Natural killer cell treated with Interleukin-12 subunit alpha and Interleukin-12 subunit beta and Interleukin-15 and Interleukin-18, amount 100 ng/mL, for 72 hours (primary cell): ENCODE measurements around the gene PGS1. TPM values are rescaled to one million over a fixed set of nuclear protein-coding genes. Genes with fewer than 3 reads are reported as not detected.

Experiments
- ATAC-seq, 2 donors: fragments of 150-1000 bp; cut with Tn5 transposase in 1 of 2; sonication (Bioruptor Pico), chemical (Tn5 transposase) in 1 of 2; 2 replicates each; pipeline ENCODE4 v1.10.0; 2021
- DNase-seq: peaks from one replicate; pipeline ENCODE4 v3.0.0; 2022; ENCODE audit warnings: low spot score
- H3K27ac Mint-ChIP-seq, 2 donors: 1 replicate in 1 of 2; 2 replicates in 1 of 2; pipeline ENCODE4 v1.8.0; 2022; ENCODE audit warnings: mixed read lengths in 2 of 2, mild to moderate bottlenecking in 1 of 2, moderate library complexity in 1 of 2
- H3K27me3 Mint-ChIP-seq, 2 donors: 1 replicate in 1 of 2; 2 replicates in 1 of 2; pipeline ENCODE4 v1.8.0; 2022; ENCODE audit warnings: mixed read lengths in 2 of 2
- H3K36me3 Mint-ChIP-seq: one replicate; pipeline ENCODE4 v1.8.0; 2022; ENCODE audit warnings: mixed read lengths
- H3K4me1 Mint-ChIP-seq, 2 donors: 1 replicate in 1 of 2; 2 replicates in 1 of 2; pipeline ENCODE4 v1.8.0; 2022; ENCODE audit warnings: low read depth in 2 of 2, mixed read lengths in 2 of 2, mild to moderate bottlenecking in 1 of 2
- H3K4me3 Mint-ChIP-seq: one replicate; pipeline ENCODE4 v1.8.0; 2022; ENCODE audit warnings: mixed read lengths
- H3K9me3 Mint-ChIP-seq: 2 replicates; pipeline ENCODE4 v1.8.0; 2022; ENCODE audit warnings: mixed read lengths
- total RNA-seq, 2 donors: library from RNA; stranded (reverse); gene quantifications; one replicate each; pipeline ENCODE4 v1.2.3, GENCODE V29; 2022

The PGS1 gene
- total RNA-seq, 2 donors from 2014 or later: 83.0 to 139 TPM

DNA sequence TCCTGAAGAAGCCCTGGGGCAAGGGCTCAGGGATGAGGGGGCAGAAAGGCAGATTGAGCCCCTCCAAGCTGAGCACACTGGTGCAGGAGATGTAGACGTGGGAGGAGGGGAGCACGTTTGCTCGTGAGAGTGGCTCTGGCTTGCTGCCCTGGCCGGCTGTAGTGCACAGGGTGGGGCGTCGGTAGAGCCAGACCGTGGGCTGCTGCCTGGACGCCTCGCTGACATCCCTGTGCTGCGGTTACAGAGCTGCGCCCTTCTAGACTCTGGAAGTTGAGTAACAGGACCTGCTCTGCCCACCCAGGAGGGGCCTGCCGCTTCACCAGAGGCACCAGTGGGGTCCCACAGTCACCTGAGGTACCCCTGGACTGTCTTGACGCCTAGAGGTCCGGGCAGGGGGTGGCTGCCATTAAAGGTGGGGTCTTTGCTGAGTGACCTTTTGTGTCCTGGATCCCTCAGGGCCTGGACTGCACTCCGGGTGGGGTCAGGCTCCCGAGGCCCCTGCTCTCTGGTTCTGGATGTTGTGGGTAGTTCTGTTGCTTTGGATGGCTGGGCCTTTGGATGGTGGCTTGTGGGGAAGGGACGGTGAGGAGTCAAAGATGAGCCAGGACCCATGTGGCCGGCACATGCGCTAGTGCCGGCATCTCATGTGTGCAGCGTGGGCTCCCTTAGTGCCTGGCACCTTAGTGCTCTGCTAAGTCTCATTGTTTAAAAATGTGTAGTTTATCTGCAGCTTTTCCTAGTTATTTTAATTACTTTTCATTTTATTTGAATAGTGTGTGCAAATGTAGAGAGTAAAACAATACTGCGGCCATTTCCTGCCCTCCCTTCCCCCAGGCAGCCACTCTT is 41.7 kb downstream of the PGS1 start:
- Mint-ChIP-seq H3K27ac (peak overlapping the region; percentile 23 to 50), H3K27me3 (no peaks in the 10 kb centered on the region), H3K9me3 (no peaks in the 10 kb centered on the region), H3K4me1 (peaks cover 30 to 40% of the 10 kb centered on the region in 2 donors), H3K4me3 (peak overlapping the region; percentile 17), H3K36me3 (peaks cover 14% of the 10 kb centered on the region)
- DNase-seq: no peak
- no peak for ATAC-seq

DNA sequence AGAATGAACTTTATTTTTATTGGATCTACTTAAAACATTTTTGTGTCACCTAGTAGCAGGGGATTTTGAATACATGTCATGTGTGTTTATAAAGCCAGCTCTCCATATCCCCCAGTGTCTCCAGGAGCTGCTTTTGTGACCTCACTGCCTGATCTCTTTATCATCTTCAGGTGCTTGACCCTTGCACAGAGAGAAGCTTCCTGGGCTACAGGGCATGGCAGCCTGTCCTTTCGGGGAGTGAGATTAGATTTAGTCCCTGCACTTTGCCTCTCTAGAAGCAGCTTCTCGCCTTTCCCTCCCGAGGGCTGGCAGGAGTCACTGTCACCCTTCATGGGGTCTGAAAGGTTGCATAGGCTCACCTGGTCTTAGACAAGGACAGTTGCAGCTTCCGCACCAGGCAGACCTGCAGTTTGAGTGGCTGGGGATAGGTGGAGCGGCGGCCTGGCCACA is 42.7 kb downstream of the PGS1 start:
- peak overlapping the region; percentile 23 to 50 for H3K27ac Mint-ChIP-seq
- no peaks in the 10 kb centered on the region for H3K9me3 Mint-ChIP-seq
- peak overlapping the region; percentile 17 for H3K4me3 Mint-ChIP-seq
- DNase-seq (no peak), ATAC-seq (no peak)
- peaks cover 29 to 34% of the 10 kb centered on the region in 2 donors for H3K4me1 Mint-ChIP-seq
- no peaks in the 10 kb centered on the region for H3K27me3 Mint-ChIP-seq
- peaks cover 14% of the 10 kb centered on the region for H3K36me3 Mint-ChIP-seq

DNA sequence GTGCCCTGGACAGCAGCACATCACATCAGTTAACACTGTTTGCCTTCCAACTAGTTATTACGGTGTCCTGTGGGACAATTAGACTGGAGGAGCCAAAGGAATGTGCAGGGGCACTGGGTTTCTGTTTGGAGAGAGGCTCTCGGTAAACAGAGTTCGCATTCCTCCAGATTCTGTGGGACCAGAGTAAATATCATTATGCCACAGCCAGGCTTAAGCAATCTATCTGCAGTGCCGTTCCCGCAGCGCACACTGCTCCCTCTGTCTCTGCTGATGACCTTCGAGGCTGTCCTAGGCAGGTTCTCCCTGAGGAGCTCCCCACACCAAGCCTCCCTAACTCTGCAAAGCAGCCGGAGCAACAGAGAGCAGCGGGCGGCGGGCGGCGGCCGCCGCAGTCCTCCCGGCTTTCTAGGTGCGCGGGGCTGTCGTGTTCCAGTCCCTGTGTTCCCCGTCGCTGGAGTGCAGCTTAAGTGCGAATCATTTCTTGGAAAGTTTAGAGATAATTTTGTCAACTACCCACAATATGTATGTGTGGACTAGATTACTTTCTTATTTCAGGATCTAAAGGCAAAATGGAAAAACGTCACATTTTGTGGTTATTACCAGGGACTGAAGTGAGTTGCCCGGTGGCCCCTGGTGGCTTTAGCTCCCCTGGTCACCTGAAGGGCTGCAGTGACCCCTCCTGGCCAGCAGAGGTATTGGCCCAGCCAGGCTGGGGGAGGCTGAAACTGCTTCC is 43.3 kb downstream of the PGS1 start:
- peak; percentile 83 to 86 for ATAC-seq
- Mint-ChIP-seq H3K4me1 (peaks cover 26 to 30% of the 10 kb centered on the region in 2 donors), H3K36me3 (peaks cover 14% of the 10 kb centered on the region), H3K9me3 (no peaks in the 10 kb centered on the region), H3K27me3 (no peaks in the 10 kb centered on the region), H3K4me3 (no peak overlapping the region), H3K27ac (peak overlapping the region; percentile 23 to 50)
- DNase-seq: peak; percentile 87

DNA sequence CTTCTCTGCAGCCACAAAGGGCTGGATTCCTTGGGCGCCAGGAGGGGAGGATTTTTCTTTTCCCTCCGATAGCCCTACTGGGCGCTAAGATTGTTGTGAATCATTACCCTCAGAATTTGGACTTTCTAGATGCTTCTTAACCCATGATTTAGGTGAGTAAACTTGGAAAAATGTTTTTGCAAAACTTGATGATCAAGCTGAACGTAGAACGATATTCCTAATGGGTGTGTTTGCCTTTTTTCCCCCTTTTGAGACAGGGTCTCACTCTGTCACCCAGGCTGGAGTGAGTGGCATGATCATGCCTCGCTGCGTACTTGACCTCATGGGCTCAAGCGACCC is 43.8 kb downstream of the PGS1 start:
- H3K27ac Mint-ChIP-seq: peak overlapping the region; percentile 23 to 50
- no peak overlapping the region for H3K4me3 Mint-ChIP-seq
- ATAC-seq (no peak), DNase-seq (no peak)
- H3K9me3 Mint-ChIP-seq: no peaks in the 10 kb centered on the region
- H3K27me3 Mint-ChIP-seq: no peaks in the 10 kb centered on the region
- H3K36me3 Mint-ChIP-seq: peaks cover 14% of the 10 kb centered on the region
- peaks cover 21 to 24% of the 10 kb centered on the region in 2 donors for H3K4me1 Mint-ChIP-seq

DNA sequence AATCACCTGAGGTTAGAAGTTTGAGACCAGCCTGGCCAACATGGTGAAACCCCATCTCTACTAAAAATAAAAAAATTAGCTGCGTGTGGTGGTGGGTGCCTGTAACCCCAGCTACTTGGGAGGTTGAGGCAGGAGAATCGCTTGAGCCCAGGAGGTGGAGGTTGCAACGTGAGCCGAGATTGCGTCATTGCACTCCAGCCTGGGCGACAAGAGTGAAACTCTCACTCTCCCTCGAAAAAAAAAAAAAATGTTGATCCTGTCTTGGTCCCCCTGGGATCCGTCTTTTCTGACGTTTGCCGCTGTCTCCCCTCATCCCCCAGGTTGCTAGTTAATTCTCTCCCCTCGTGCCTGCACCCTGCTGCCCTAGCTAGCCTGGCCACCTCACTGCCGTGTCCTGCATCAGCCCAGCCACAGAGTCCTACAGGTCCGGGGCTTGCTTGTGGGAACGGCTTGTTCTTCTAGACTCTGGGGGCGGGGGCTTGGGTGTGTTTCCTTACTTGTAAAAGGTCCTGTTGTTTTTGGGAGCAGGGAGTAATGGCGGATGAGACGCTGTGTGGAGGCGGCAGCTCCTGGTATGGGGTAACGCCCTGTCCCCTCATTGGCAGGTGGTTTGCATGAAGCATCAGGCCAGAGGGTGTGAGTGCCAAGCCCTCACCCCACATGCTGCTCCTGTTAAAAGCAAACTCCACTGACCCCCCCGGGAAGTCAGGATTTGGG is 44.6 kb downstream of the PGS1 start:
- Mint-ChIP-seq H3K27ac (no peak overlapping the region), H3K27me3 (no peaks in the 10 kb centered on the region), H3K4me3 (no peak overlapping the region), H3K4me1 (peaks cover 16 to 19% of the 10 kb centered on the region in 2 donors), H3K36me3 (peaks cover 14% of the 10 kb centered on the region), H3K9me3 (no peaks in the 10 kb centered on the region)
- ATAC-seq (no peak), DNase-seq (no peak)

DNA sequence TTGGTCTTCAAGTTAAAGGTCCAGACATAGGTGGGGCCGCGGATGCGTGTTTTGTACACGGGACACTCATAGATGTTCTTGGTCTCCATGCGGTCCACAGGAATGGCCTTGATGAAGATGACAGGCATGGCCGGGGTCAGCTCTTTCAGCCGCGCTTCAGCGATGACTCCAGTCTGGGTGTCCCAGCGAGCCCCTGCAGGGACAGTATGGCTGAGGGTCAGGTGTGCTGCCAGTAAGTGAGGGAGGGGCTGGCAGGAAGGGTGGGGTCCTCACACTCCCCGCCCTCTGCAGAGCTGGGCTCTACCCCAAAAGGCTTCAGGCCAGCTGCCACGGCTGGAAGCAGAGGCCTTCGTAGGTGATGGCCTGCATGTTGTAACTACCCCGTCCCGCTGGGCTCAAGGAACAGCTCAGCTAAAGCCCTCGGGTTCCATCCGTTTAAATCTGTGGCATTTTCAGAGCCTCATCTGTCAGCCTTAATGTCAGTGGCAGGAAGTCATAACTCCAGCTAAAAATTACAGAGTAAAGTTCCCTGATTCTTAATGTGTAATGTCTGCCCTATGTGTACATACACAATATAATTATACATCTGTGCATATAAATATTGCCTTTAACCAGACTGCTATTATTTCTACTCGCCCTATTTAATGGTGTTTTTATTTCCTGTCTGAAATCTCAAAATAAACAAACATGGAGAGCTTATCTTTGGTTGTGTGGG is 45.7 kb downstream of the PGS1 start:
- H3K9me3 Mint-ChIP-seq: no peaks in the 10 kb centered on the region
- ATAC-seq (no peak), DNase-seq (no peak)
- H3K27me3 Mint-ChIP-seq: no peaks in the 10 kb centered on the region
- no peak overlapping the region for H3K27ac Mint-ChIP-seq
- H3K36me3 Mint-ChIP-seq: peaks cover 9% of the 10 kb centered on the region
- peaks cover 16 to 21% of the 10 kb centered on the region in 2 donors for H3K4me1 Mint-ChIP-seq
- H3K4me3 Mint-ChIP-seq: no peak overlapping the region

DNA sequence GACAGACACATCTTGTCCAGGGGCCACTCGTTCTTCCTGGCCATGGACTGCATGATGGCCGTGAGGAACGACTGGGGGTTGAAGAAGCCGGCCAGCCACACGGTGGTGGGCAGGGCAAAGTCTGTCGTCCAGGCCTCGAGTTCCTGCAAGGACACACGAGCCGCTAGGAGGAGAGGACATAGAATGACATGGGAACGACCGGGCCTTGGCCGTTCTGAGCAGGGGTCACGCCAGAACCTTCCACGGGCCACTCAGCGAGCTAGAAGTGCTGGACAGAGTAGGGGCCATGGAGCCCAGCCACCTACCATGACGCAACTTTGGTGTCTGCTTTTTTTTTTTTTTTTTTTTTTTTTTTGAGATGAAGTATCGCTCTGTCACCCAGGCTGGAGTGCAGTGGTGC is 47.0 kb downstream of the PGS1 start:
- no peak overlapping the region for H3K4me3 Mint-ChIP-seq
- peaks cover 7% of the 10 kb centered on the region for H3K36me3 Mint-ChIP-seq
- no peaks in the 10 kb centered on the region for H3K9me3 Mint-ChIP-seq
- ATAC-seq: no peak
- H3K27me3 Mint-ChIP-seq: no peaks in the 10 kb centered on the region
- no peak overlapping the region for H3K27ac Mint-ChIP-seq
- DNase-seq: no peak
- H3K4me1 Mint-ChIP-seq: peaks cover 16 to 18% of the 10 kb centered on the region in 2 donors

DNA sequence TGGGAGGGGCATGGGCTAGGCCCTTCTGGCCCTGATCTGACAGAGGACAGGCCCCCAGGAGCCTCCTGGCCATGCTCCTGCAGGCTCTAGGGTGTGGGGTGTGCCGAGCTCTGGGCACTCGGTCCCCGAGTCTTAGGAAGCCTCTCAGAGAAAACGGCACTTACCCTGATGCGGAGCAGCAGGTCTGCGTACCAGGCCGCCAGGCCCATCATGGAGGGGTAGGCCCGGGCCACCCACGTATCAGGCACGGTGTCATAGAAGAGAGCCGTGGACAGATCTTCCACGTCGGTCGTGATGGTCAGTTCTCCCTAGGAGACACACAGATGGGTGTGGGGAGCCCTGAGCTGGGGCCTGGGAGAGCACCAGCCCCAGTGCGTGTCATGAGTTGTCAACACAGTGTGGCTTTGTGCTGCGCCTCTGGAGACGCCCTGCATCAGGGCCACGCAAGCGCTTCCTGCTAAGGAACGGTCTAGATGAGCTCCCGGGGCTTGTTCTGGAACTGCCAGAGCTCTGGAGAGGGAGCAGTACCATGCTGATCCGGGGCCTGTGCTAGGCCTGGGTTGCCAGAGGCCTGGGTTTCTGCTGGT is 47.9 kb downstream of the PGS1 start:
- H3K4me1 Mint-ChIP-seq: peaks cover 7 to 15% of the 10 kb centered on the region in 2 donors
- no peaks in the 10 kb centered on the region for H3K27me3 Mint-ChIP-seq
- no peaks in the 10 kb centered on the region for H3K36me3 Mint-ChIP-seq
- DNase-seq (no peak), ATAC-seq (peak in 1 of 2 donors; percentile 15)
- no peaks in the 10 kb centered on the region for H3K9me3 Mint-ChIP-seq
- no peak overlapping the region for H3K4me3 Mint-ChIP-seq
- H3K27ac Mint-ChIP-seq: no peak overlapping the region

DNA sequence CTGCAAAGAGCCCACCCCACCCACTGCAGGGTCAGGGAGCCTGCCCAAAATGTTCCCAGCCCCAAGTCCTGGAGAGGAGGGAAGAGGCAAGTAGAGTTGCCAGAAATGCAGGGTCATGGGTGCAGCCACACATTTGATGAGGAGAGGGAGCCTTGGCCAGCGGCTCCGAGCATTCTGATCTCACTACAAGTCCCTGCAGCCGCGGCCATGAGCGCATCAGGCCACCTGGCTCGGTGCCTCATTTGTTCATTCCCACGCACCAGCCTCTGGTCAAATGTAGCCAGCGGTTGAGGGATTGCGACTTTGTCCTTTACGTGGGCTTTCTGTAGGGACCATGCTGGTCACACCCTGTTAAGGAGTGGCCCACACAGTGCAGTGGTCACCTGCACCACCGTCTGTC is 48.7 kb downstream of the PGS1 start:
- Mint-ChIP-seq H3K27ac (no peak overlapping the region), H3K4me3 (no peak overlapping the region), H3K9me3 (no peaks in the 10 kb centered on the region), H3K4me1 (peaks cover 0 to 9% of the 10 kb centered on the region in 2 donors), H3K36me3 (no peaks in the 10 kb centered on the region), H3K27me3 (no peaks in the 10 kb centered on the region)
- ATAC-seq: no peak
- DNase-seq: no peak

DNA sequence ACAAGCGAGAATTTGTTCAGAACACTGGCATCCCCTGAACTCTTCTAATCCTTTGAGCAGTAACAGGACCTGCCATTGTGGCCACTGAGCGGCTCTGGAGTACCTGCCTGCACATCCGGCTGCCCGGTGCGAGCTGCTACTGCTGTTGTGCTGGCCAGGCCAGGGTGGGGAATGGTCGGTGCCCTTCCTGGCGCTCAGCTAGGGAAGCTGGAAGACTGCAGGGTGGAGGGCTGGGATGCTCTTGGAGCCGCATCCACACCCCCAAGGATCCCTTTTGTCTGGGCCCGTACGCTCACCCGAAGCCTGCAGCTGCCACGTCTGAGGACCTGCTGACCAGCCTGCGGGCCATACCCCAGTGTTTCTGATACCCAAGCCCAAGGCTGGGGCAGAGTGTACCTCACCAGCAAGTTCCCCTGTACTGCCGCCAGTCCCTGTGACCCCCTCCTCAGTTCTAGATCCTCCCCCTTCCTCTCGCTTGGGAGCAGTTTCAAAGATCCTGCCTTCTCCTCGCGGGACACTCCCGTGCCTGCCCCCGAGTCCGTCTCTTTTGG is 49.7 kb downstream of the PGS1 start:
- H3K36me3 Mint-ChIP-seq: no peaks in the 10 kb centered on the region
- no peak overlapping the region for H3K27ac Mint-ChIP-seq
- DNase-seq (no peak), ATAC-seq (no peak)
- no peak overlapping the region for H3K4me3 Mint-ChIP-seq
- peaks cover 0 to 5% of the 10 kb centered on the region in 2 donors for H3K4me1 Mint-ChIP-seq
- H3K27me3 Mint-ChIP-seq: no peaks in the 10 kb centered on the region
- no peaks in the 10 kb centered on the region for H3K9me3 Mint-ChIP-seq

DNA sequence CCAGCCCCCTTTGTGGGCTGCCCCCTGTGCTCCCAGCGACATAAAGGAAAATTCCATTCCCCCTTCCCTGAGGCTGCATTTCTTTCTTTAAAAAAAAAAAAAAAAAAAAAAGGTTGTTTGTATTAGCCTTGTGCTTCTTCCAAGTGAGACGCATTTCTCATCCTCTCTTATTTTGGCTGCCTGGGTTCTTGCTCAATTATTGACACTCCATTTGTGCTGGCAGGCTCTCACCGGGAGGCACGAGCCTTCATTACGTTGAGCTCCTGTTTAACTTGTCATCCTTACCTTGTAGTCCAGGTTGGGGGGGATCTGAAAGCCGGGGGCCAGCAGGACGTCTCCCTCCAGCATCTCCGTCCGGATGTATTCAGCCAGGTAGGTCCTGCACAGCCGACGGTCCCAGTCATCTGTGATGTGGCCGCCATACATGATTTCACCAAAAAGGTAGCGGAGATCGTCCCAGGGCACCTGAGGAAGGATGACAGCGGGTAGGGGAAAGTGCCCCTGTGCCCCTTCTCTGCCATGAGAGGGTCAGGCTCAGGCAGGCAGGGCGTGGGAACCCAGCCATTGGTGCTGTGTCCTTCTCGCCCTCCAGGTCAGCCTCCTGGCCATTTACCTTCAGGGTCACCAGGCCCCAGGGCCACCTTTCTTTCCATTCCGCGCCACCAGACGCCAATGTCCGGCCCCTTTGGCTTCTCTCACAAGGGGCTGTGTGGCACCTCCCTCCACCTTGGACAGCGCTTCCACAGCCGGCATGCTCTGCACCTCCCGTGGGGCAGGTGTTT is 50.6 kb downstream of the PGS1 start:
- ATAC-seq (no peak), DNase-seq (no peak)
- no peaks in the 10 kb centered on the region for H3K27me3 Mint-ChIP-seq
- peaks cover 0 to 5% of the 10 kb centered on the region in 2 donors for H3K4me1 Mint-ChIP-seq
- H3K27ac Mint-ChIP-seq: no peak overlapping the region
- H3K9me3 Mint-ChIP-seq: no peaks in the 10 kb centered on the region
- no peaks in the 10 kb centered on the region for H3K36me3 Mint-ChIP-seq
- no peak overlapping the region for H3K4me3 Mint-ChIP-seq

DNA sequence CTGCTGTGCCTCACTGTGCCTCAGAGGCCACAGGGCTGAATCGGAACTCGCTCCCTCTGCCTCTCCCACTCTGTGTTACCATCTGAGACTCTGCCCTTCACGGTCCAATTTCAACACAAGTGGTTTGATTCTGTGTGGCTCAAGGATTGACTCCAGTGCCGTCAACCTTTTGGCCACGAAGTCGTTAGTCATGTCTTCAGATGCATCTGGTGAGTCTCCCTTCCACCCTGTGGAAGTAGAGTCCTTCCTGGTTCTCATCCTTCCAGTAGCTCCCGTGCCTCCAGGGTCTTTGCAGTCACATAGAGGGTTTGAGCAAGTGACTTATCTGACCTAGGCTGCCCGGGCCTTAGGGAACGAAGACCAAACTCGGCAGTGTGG is 51.2 kb downstream of the PGS1 start:
- DNase-seq (no peak), ATAC-seq (no peak)
- peaks cover 0 to 5% of the 10 kb centered on the region in 2 donors for H3K4me1 Mint-ChIP-seq
- no peak overlapping the region for H3K27ac Mint-ChIP-seq
- H3K4me3 Mint-ChIP-seq: no peak overlapping the region
- H3K9me3 Mint-ChIP-seq: no peaks in the 10 kb centered on the region
- H3K27me3 Mint-ChIP-seq: no peaks in the 10 kb centered on the region
- no peaks in the 10 kb centered on the region for H3K36me3 Mint-ChIP-seq
